NB4 (cell line): Measurements from ENCODE around the gene POU6F2.

ENCODE experiments used
- POLR2A ChIP-seq: IDR thresholded peaks from 2 replicates; pipeline ENCODE4 v1.6.1; 2011; ENCODE audit warnings: mild to moderate bottlenecking; ENCODE audit not compliant: insufficient read length; ENCODE audit errors: extremely low read depth
- TF ChIP-seq, protein P1 (sequence below): IDR thresholded peaks from one replicate; pipeline ENCODE4 v1.5.1; 2012; ENCODE audit warnings: low read depth, low read length

DNA sequence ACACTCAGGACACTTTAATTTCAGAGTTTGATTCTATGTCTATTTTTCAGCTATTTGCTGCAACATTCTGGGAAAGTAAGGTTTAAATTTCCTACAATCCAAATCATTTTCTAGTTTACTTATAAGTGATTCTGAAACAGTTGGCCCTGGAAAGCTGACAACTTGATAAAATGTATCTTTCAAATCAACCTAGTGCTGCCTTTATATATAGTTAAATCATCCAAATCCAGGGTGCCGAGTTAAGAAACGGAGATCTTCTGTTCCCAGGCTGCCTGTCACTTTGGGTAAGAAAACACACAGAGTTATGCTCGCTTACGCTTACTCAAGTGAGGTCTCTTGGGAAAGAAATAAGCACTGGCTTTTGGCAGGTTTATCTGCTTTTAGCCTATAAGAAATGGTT, 175.0 kb downstream of the POU6F2 start:
- TF ChIP-seq, protein P1, sequence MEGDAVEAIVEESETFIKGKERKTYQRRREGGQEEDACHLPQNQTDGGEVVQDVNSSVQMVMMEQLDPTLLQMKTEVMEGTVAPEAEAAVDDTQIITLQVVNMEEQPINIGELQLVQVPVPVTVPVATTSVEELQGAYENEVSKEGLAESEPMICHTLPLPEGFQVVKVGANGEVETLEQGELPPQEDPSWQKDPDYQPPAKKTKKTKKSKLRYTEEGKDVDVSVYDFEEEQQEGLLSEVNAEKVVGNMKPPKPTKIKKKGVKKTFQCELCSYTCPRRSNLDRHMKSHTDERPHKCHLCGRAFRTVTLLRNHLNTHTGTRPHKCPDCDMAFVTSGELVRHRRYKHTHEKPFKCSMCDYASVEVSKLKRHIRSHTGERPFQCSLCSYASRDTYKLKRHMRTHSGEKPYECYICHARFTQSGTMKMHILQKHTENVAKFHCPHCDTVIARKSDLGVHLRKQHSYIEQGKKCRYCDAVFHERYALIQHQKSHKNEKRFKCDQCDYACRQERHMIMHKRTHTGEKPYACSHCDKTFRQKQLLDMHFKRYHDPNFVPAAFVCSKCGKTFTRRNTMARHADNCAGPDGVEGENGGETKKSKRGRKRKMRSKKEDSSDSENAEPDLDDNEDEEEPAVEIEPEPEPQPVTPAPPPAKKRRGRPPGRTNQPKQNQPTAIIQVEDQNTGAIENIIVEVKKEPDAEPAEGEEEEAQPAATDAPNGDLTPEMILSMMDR, result no peak
- TF ChIP-seq POLR2A, result no peak
